HepG2 (cell line): ENCODE data around the gene TPO. TPM values are rescaled to one million over a fixed set of nuclear protein-coding genes. Genes with fewer than 3 reads are reported as not detected.

Experiments
- ATAC-seq: fragments of 200-7000 bp; cut with Tn5 transposase; 3 replicates; pipeline ENCODE4 v1.9.1; 2020; ENCODE audit warnings: mild to moderate bottlenecking, moderate library complexity
- BruUV-seq: library from RNA; stranded (reverse); fragments of 400-500 nt; replicated peaks from 2 replicates; lab custom pipeline; 2021; lab: Mats Ljungman, UMichigan
- CTCF ChIA-PET: fragments of 300-600 bp; formaldehyde crosslinking; extraction: SDS; loops from one replicate; lab custom pipeline; 2021; ENCODE audit warnings: low total read pairs, inconsistent platforms, low intra/inter-chr PET ratio; lab: Yijun Ruan, JAX
- POLR2A ChIA-PET: fragments of 350-600 bp; sonication (Branson Sonifier 250); formaldehyde crosslinking; loops from one replicate; lab custom pipeline; 2020; ENCODE audit warnings: antibody characterized with exemption, inconsistent platforms; lab: Yijun Ruan, JAX
- DNase-seq: peaks from one replicate; pipeline ENCODE4 v3.0.0-alpha.2; 2015; ENCODE audit warnings: low spot score
- FAIRE-seq: peaks from 3 replicates; lab custom pipeline; 2011; peaks lifted over from hg19 to GRCh38; lab: Jason Lieb, UNC
- H2AFZ ChIP-seq: one replicate; pipeline ENCODE4 v1.6.1; 2011; ENCODE audit warnings: low read length, inconsistent platforms
- H3K27ac ChIP-seq: fragments of 300-600 bp; 3 replicates; pipeline ENCODE4 v1.8.0; 2011; ENCODE audit warnings: mixed run types, mild to moderate bottlenecking, mixed read lengths, low read length, inconsistent platforms; ENCODE audit not compliant: insufficient read depth; ENCODE audit errors: extremely low read length
- H3K27me3 ChIP-seq, 2 experiments: fragments of 200-600 bp in 1 of 2; 2 replicates in 1 of 2; 3 replicates in 1 of 2; pipeline versions ENCODE4 v1.6.0 to v1.8.0; 2011; ENCODE audit warnings: low read length in 2 of 2, mild to moderate bottlenecking in 2 of 2, moderate library complexity in 2 of 2, inconsistent platforms in 1 of 2; ENCODE audit not compliant: insufficient read depth in 2 of 2, control insufficient read depth in 1 of 2
- H3K36me3 ChIP-seq, 2 experiments: fragments of 200-600 bp in 1 of 2; replicated peaks in 1 of 2; 2 replicates in 1 of 2; 3 replicates in 1 of 2; pipeline versions ENCODE4 v1.5.1 to v1.8.0; 2011; ENCODE audit warnings: low read length in 2 of 2, inconsistent platforms in 1 of 2; ENCODE audit not compliant: insufficient read depth in 2 of 2, control insufficient read depth in 1 of 2
- H3K4me1 ChIP-seq: 2 replicates; pipeline ENCODE4 v1.5.1; 2012; ENCODE audit warnings: low read length, inconsistent platforms; ENCODE audit not compliant: insufficient read depth
- H3K4me2 ChIP-seq: 2 replicates; pipeline ENCODE4 v1.6.0; 2011; ENCODE audit warnings: low read depth, low read length, inconsistent platforms
- H3K4me3 ChIP-seq, 3 experiments: fragments of 200-600 bp in 1 of 3; sonication (generic), shearing (Covaris generic) in 1 of 3; replicated peaks in 1 of 3; 2 replicates each; pipeline ENCODE4 v1.5.1; 2011 to 2016; ENCODE audit warnings: low read length in 3 of 3, inconsistent platforms in 2 of 3, low read depth in 2 of 3, mild to moderate bottlenecking in 2 of 3, control low read depth in 1 of 3, mixed read lengths in 1 of 3; ENCODE audit not compliant: insufficient read depth in 1 of 3
- H3K79me2 ChIP-seq: one replicate; pipeline ENCODE4 v1.6.1; 2011; ENCODE audit warnings: low read length, inconsistent platforms; ENCODE audit not compliant: insufficient read depth
- H3K9ac ChIP-seq: 2 replicates; pipeline ENCODE4 v1.6.0; 2011; ENCODE audit warnings: mild to moderate bottlenecking, low read depth, low read length, inconsistent platforms; ENCODE audit not compliant: insufficient read depth
- H3K9me3 ChIP-seq: 2 replicates; pipeline ENCODE4 v1.5.1; 2012; ENCODE audit warnings: mild to moderate bottlenecking, low read length
- H4K20me1 ChIP-seq: 2 replicates; pipeline ENCODE4 v1.6.0; 2011; ENCODE audit warnings: inconsistent platforms, mild to moderate bottlenecking, low read length, moderate library complexity; ENCODE audit not compliant: insufficient read depth
- ARID2 ChIP-seq: sonication (generic); formaldehyde crosslinking; IDR thresholded peaks from 2 replicates; pipeline ENCODE4 v1.8.1; 2022; ENCODE audit warnings: mild to moderate bottlenecking, missing genetic modification reagents, borderline replicate concordance
- HOMEZ ChIP-seq: IDR thresholded peaks from 2 replicates; pipeline ENCODE4 v1.6.1; 2016; ENCODE audit warnings: low read depth
- NR2F1 ChIP-seq, 2 experiments: fragments of 450-650 bp in 1 of 2; formaldehyde crosslinking in 1 of 2; IDR thresholded peaks; 2 replicates each; pipeline versions ENCODE4 v1.5.0 to v1.6.1; 2016 to 2020; ENCODE audit warnings: mild to moderate bottlenecking in 1 of 2, missing compliant biosample characterization in 1 of 2, missing genetic modification reagents in 1 of 2, moderate library complexity in 1 of 2
- SIN3B ChIP-seq: fragments of 150-350 bp; IDR thresholded peaks from 2 replicates; pipeline ENCODE4 v1.6.1; 2014; ENCODE audit warnings: low read length
- SOX5 ChIP-seq: IDR thresholded peaks from 2 replicates; pipeline ENCODE4 v1.6.1; 2016; ENCODE audit warnings: borderline replicate concordance
- SRSF1 ChIP-seq: fragments of 200-400 bp; formaldehyde crosslinking; optimal IDR thresholded peaks from 2 replicates; pipeline ENCODE3; 2017; ENCODE audit warnings: mild to moderate bottlenecking, low read depth, low read length, moderate library complexity
- TFDP1 ChIP-seq: IDR thresholded peaks from 2 replicates; pipeline ENCODE4 v1.6.1; 2016; ENCODE audit warnings: missing compliant biosample characterization, missing genetic modification reagents, borderline replicate concordance
- TRIM22 ChIP-seq: fragments of 450-650 bp; IDR thresholded peaks from 2 replicates; pipeline ENCODE4 v1.6.1; 2017
- ZBTB33 ChIP-seq: sonication (generic); formaldehyde crosslinking; IDR thresholded peaks from 2 replicates; pipeline ENCODE4 v1.4.0; 2020; ENCODE audit warnings: missing genetic modification reagents
- ZBTB39 ChIP-seq: sonication (generic); formaldehyde crosslinking; IDR thresholded peaks from 2 replicates; pipeline ENCODE4 v1.5.0; 2020; ENCODE audit warnings: missing genetic modification reagents
- ZNF34 ChIP-seq: sonication (generic); formaldehyde crosslinking; IDR thresholded peaks from 2 replicates; pipeline ENCODE4 v1.4.0; 2020; ENCODE audit warnings: mild to moderate bottlenecking, missing genetic modification reagents, borderline replicate concordance
- ZNF543 ChIP-seq: sonication (generic); formaldehyde crosslinking; IDR thresholded peaks from 2 replicates; pipeline ENCODE4 v1.4.0; 2020; ENCODE audit warnings: mild to moderate bottlenecking, missing genetic modification reagents
- ZNF768 ChIP-seq: sonication (generic); formaldehyde crosslinking; IDR thresholded peaks from 2 replicates; pipeline ENCODE4 v1.4.0; 2020; ENCODE audit warnings: missing genetic modification reagents
- ZNF781 ChIP-seq: sonication (generic); formaldehyde crosslinking; IDR thresholded peaks from 2 replicates; pipeline ENCODE4 v1.5.1; 2020; ENCODE audit warnings: borderline replicate concordance, mild to moderate bottlenecking, missing genetic modification reagents; ENCODE audit errors: not compliant biosample characterization
- ZSCAN31 ChIP-seq: sonication (generic); formaldehyde crosslinking; IDR thresholded peaks from 2 replicates; pipeline ENCODE4 v1.5.0; 2020; ENCODE audit warnings: low read depth, mild to moderate bottlenecking, missing genetic modification reagents
- ZZZ3 ChIP-seq: sonication (generic); formaldehyde crosslinking; IDR thresholded peaks from 2 replicates; pipeline ENCODE4 v1.4.0; 2020; ENCODE audit warnings: missing genetic modification reagents, mild to moderate bottlenecking, borderline replicate concordance
- WGBS: methylation state at CpG from one replicate; pipeline ENCODE4 v1.1.6; 2017; ENCODE audit warnings: low lambda C conversion rate; 5-methylcytosine and 5-hydroxymethylcytosine counted together
- in situ Hi-C: cut with HindIII; loops from 2 replicates; pipeline ENCODE4 v1.10.0; 2017; ENCODE audit warnings: low pct_unique_long_range_greater_than_20kb; ENCODE audit not compliant: extremely low pct_ligation_motif_present
- intact Hi-C: fragments of 100-400 bp; cut with micrococcal nuclease; formaldehyde crosslinking; loops from one replicate; pipeline ENCODE4 v1.10.0; 2022; ENCODE audit not compliant: unreplicated experiment
- polyA plus RNA-seq, 8 experiments: library from polyadenylated mRNA; depleted of rRNA in 3 of 8; stranded (reverse) in 7 of 8; unstranded in 1 of 8; fragments of >200 nt; fragmentation: Illumina TruSeq in 4 of 8; extraction: Trizol in 4 of 8; gene quantifications; 2 replicates each; pipeline versions ENCODE4 v1.2.1 to v1.2.3, GENCODE V29; 2011 to 2016; ENCODE audit warnings: low read depth in 4 of 8, missing spikeins in 1 of 8, mixed read lengths in 1 of 8; ENCODE audit not compliant: insufficient read depth in 1 of 8
- total RNA-seq, 5 experiments: library from RNA; depleted of rRNA; stranded (reverse); fragments of >200 nt; fragmentation: Illumina TruSeq; extraction: Trizol; gene quantifications; 2 replicates each; pipeline ENCODE4 v1.2.3, GENCODE V29; 2016; ENCODE audit warnings: low read depth in 1 of 5

TPO gene
- total and polyA plus RNA-seq, 2 of the 13 experiments (the other 11 are each of a cell fraction or from before 2014, with no cell fraction given) = not detected

GRCh38 chr2:1451422-1451821 lies 38.2 kb downstream of the TPO start (continued):
- TF ChIP-seq TFDP1 = no peak
- TF ChIP-seq TRIM22 = no peak
- no peak for TF ChIP-seq ZNF781 (CRISPR knock-in tag)
- no peak for TF ChIP-seq SOX5 (CRISPR knock-in tag)
- no peak for TF ChIP-seq ZNF34

- in situ Hi-C loops = no loop called here
- H3K27ac ChIP-seq = no peak overlapping the region
- no peak overlapping the region for H3K4me3 ChIP-seq
- POLR2A ChIA-PET = no interaction called here
- DNase-seq = no peak
- ATAC-seq = no peak
- WGBS = 6% methylated on average over 11 of the region's 12 CpGs
- CTCF ChIA-PET = no interaction called here
- no peaks in the 10 kb centered on the region for H4K20me1 ChIP-seq
- H3K79me2 ChIP-seq = no peaks in the 10 kb centered on the region
- no TSS peak for BruUV-seq
- no peaks in the 10 kb centered on the region; a peak in 1 of 5 replicates for H3K36me3 ChIP-seq
- H3K27me3 ChIP-seq = peaks cover 2 to 32% of the 10 kb centered on the region in 2 experiments; a peak in 4 of 5 replicates
- H2AFZ ChIP-seq = no peak overlapping the region
- H3K9ac ChIP-seq = no peak overlapping the region
- no peak overlapping the region for H3K4me2 ChIP-seq
- no peak for FAIRE-seq
- intact Hi-C loops = no loop called here
- H3K9me3 ChIP-seq = no peaks in the 10 kb centered on the region
- H3K4me1 ChIP-seq = no peaks in the 10 kb centered on the region
- TF ChIP-seq NR2F1 (CRISPR knock-in tag; IDR thresholded peaks at IDR 0.05) (no peak), ZSCAN31 (no peak), SIN3B (no peak), ZBTB39 (CRISPR knock-in tag) (no peak), ZBTB33 (CRISPR knock-in tag) (no peak), ZZZ3 (CRISPR knock-in tag) (no peak), SRSF1 (no peak), ZNF543 (CRISPR knock-in tag) (no peak), ZNF768 (no peak), HOMEZ (CRISPR knock-in tag) (no peak), ARID2 (CRISPR knock-in tag) (no peak)
Measured at GRCh38 chr2:1453561-1453960, 40.3 kb downstream of the TPO start.
